Gastroesophageal sphincter (tissue), 4 donors: ENCODE results near the gene AFMID. TPM values are rescaled to one million over a fixed set of nuclear protein-coding genes. Genes with fewer than 3 reads are reported as not detected.

Experiments used
- ATAC-seq: fragments of 150-250 bp; one replicate; pipeline ENCODE4 v1.9.1; 2016; ENCODE audit warnings: mild to moderate bottlenecking, moderate library complexity
- H3K27ac ChIP-seq, 4 donors: fragments of 200-600 bp; sonication (generic) in 3 of 4; 1 replicate in 3 of 4; 2 replicates in 1 of 4; pipeline ENCODE4 v1.5.1; 2016 to 2019
- H3K27me3 ChIP-seq: fragments of 200-600 bp; sonication (generic); one replicate; pipeline ENCODE4 v1.5.1; 2019
- H3K36me3 ChIP-seq, 2 donors: fragments of 200-600 bp; sonication (generic); one replicate each; pipeline ENCODE4 v1.5.1; 2019; ENCODE audit warnings: control low read depth in 1 of 2
- H3K4me1 ChIP-seq, 3 donors: fragments of 200-600 bp; sonication (generic); 1 replicate in 2 of 3; 2 replicates in 1 of 3; pipeline ENCODE4 v1.5.1; 2016 to 2019; ENCODE audit warnings: control low read depth in 2 of 3
- H3K4me3 ChIP-seq, 2 donors: fragments of 200-600 bp; sonication (generic); one replicate each; pipeline ENCODE4 v1.5.1; 2019; ENCODE audit warnings: mild to moderate bottlenecking in 1 of 2, moderate library complexity in 1 of 2
- H3K9me3 ChIP-seq, 3 donors: fragments of 200-600 bp; sonication (generic); one replicate each; pipeline ENCODE4 v1.5.1; 2017 to 2019; ENCODE audit warnings: control low read depth in 2 of 3
- EP300 ChIP-seq: sonication (generic); formaldehyde crosslinking; IDR thresholded peaks from one replicate; pipeline ENCODE4 v1.6.1; 2017; ENCODE audit warnings: antibody characterized with exemption, mild to moderate bottlenecking
- POLR2A ChIP-seq, 2 donors: fragments of 450-650 bp; IDR thresholded peaks; one replicate each; pipeline ENCODE4 v1.6.1; 2017; ENCODE audit warnings: antibody characterized with exemption in 2 of 2, mild to moderate bottlenecking in 2 of 2, moderate library complexity in 1 of 2
- POLR2AphosphoS5 ChIP-seq: sonication (generic); formaldehyde crosslinking; IDR thresholded peaks from one replicate; pipeline ENCODE4 v1.6.1; 2017; ENCODE audit warnings: antibody characterized with exemption
- WGBS, 2 donors: methylation state at CpG; one replicate each; pipeline ENCODE4 v1.1.5; 2018; ENCODE audit warnings: low coverage in 1 of 2; 5-methylcytosine and 5-hydroxymethylcytosine counted together
- total RNA-seq, 4 donors: library from RNA; depleted of rRNA; stranded (reverse); fragments of >200 nt; gene quantifications; one replicate each; pipeline ENCODE4 v1.1.0, GENCODE V29; 2016
- TF ChIP-seq, protein P1 (sequence below), 4 experiments: fragments of 200-600 bp in 2 of 4; fragments of 450-650 bp in 2 of 4; sonication (generic) in 1 of 4; IDR thresholded peaks; one replicate each; pipeline ENCODE4 v1.5.1; 2017 to 2019; ENCODE audit warnings: antibody characterized with exemption in 4 of 4, mild to moderate bottlenecking in 2 of 4, moderate library complexity in 2 of 4

The AFMID gene
- total RNA-seq, 4 donors from 2014 or later, result 14.9 to 43.9 (median 31.6) TPM

DNA sequence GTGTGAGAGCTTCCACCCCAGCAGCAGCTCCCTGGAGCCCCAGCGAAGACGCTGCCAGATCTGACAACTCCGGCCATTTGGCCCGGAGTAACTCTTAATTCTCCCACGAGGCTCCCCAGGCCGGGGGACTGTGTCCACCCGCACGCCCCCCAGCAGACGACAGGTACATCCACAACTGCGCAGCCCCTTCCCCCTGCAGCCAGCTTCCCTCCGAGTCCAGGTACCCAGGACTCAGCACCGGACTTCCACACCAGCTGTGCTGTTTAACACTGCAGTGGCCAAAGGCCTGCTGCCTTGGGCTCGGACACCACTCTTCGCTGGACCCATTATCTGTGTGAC, 11.6 kb upstream of the AFMID start:
- no peak overlapping the region for H3K4me3 ChIP-seq
- peaks cover 0 to 100% (median 63%) of the 10 kb centered on the region in 3 donors for H3K4me1 ChIP-seq
- no peaks in the 10 kb centered on the region for H3K9me3 ChIP-seq
- no peak for ATAC-seq
- no peaks in the 10 kb centered on the region for H3K27me3 ChIP-seq
- no CpG with 5 or more reads among the region's 14 CpGs for WGBS, 2 donors
- H3K36me3 ChIP-seq, result peaks cover 0 to 16% of the 10 kb centered on the region in 2 donors
- TF ChIP-seq POLR2AphosphoS5, result no peak
- no peak for TF ChIP-seq POLR2A (IDR thresholded peaks at IDR 0.05)
- TF ChIP-seq EP300, result no peak
- TF ChIP-seq, protein P1, sequence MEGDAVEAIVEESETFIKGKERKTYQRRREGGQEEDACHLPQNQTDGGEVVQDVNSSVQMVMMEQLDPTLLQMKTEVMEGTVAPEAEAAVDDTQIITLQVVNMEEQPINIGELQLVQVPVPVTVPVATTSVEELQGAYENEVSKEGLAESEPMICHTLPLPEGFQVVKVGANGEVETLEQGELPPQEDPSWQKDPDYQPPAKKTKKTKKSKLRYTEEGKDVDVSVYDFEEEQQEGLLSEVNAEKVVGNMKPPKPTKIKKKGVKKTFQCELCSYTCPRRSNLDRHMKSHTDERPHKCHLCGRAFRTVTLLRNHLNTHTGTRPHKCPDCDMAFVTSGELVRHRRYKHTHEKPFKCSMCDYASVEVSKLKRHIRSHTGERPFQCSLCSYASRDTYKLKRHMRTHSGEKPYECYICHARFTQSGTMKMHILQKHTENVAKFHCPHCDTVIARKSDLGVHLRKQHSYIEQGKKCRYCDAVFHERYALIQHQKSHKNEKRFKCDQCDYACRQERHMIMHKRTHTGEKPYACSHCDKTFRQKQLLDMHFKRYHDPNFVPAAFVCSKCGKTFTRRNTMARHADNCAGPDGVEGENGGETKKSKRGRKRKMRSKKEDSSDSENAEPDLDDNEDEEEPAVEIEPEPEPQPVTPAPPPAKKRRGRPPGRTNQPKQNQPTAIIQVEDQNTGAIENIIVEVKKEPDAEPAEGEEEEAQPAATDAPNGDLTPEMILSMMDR (IDR thresholded peaks at IDR 0.05), result no peak
- peak overlapping the region in 3 of 4 donors; percentile 91 to 98 (median 98) for H3K27ac ChIP-seq

DNA sequence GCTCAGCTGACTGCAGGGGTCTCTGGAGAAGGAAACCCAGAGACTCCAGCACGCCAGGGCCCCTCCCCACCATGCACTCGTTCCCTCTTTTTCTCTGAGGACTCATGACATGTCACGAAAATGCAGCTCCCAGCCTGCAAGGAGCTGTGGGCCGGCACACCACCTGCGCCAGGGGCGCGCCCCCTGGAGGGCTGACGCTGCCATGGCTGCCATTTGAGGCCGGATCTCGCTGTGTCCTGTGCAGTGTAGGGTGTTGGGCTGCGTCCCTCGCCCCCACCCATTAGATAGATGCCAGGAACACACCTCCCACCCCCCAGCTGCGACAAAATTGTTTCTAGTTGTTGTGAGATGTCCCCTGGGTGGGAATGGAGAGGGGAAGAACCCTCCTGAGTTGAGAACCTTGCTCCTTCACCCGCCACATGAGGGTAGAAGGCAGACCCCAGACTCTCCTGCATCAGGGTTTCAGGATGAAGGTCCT, 10.6 kb upstream of the AFMID start:
- Histone ChIP-seq H3K4me3 (no peak overlapping the region), H3K9me3 (no peaks in the 10 kb centered on the region), H3K27ac (peak overlapping the region in 3 of 4 donors; percentile 91 to 98 (median 98)), H3K4me1 (peaks cover 0 to 100% (median 59%) of the 10 kb centered on the region in 3 donors), H3K27me3 (no peaks in the 10 kb centered on the region), H3K36me3 (peaks cover 0 to 6% of the 10 kb centered on the region in 2 donors)
- no peak for ATAC-seq
- 10 to 73% methylated on average over 2 to 4 of the region's 14 CpGs for WGBS, 2 donors
- TF ChIP-seq, protein P1 (IDR thresholded peaks at IDR 0.05), result peak in 3 of 4 experiments; percentile 83 to 95 (median 91)
- TF ChIP-seq POLR2AphosphoS5 (peak; percentile 23), POLR2A (IDR thresholded peaks at IDR 0.05) (no peak), EP300 (no peak)

DNA sequence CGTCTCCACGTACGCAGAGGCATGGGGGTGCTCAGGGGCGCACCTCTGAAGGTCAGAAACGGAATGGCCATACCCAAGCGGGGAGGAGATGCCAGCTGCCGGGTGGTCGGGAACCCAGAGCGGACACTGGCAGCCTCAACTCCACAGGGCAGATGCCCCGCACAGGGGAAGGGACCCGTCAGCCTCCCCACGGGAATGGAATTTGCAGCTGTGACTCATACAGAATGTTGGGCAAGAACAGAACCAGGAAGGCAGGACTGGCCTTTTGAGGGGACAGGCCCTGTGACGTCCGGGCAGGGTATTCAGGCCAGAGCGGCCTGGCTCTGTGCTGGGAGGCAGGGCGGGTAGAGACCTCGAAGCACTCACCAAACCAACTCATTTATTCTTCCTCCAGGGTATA, 7.8 kb upstream of the AFMID start:
- Histone ChIP-seq H3K27ac (peak overlapping the region; percentile 82 to 98 (median 90)), H3K4me1 (peaks cover 0 to 95% (median 36%) of the 10 kb centered on the region in 3 donors), H3K9me3 (no peaks in the 10 kb centered on the region), H3K27me3 (no peaks in the 10 kb centered on the region), H3K4me3 (peak overlapping the region in 1 of 2 donors; percentile 19), H3K36me3 (no peaks in the 10 kb centered on the region)
- peak; percentile 83 for ATAC-seq
- WGBS, 2 donors, result 55% methylated on average over 2 of the region's 17 CpGs; no CpG with 5 or more reads in 1 of the 2 donors
- TF ChIP-seq POLR2A (IDR thresholded peaks at IDR 0.05) (peak in 1 of 2 donors; percentile 29), POLR2AphosphoS5 (peak; percentile 92), EP300 (no peak)
- TF ChIP-seq, protein P1 (IDR thresholded peaks at IDR 0.05), result no peak

DNA sequence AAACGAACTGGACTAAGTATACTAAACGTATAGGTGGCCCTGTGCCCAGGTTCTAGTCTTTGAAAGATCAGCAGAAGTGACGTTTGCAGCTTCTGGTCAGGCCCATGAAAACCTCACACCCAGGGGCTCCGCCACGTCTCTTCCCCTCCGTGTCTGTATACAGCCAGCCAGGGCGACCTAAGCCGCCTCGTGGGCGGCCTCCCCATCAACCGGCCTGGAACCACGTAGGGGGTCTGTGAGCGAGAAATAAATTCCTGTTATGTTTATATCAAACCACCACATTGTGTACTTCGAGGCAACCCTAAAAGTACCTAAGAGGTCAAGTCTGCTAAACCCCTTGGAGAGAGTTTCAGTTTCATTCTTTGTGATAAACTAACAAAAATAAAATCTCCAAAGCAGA, 7.1 kb upstream of the AFMID start:
- TF ChIP-seq POLR2A (IDR thresholded peaks at IDR 0.05) (no peak), POLR2AphosphoS5 (no peak), EP300 (no peak)
- TF ChIP-seq, protein P1 (IDR thresholded peaks at IDR 0.05), result no peak
- H3K4me1 ChIP-seq, result peaks cover 0 to 95% (median 30%) of the 10 kb centered on the region in 3 donors
- no peaks in the 10 kb centered on the region for H3K36me3 ChIP-seq
- H3K27ac ChIP-seq, result peak overlapping the region; percentile 82 to 98 (median 90)
- no peaks in the 10 kb centered on the region for H3K9me3 ChIP-seq
- 0 to 45% methylated on average over 1 to 4 of the region's 14 CpGs for WGBS, 2 donors
- no peaks in the 10 kb centered on the region for H3K27me3 ChIP-seq
- no peak overlapping the region for H3K4me3 ChIP-seq
- no peak for ATAC-seq

DNA sequence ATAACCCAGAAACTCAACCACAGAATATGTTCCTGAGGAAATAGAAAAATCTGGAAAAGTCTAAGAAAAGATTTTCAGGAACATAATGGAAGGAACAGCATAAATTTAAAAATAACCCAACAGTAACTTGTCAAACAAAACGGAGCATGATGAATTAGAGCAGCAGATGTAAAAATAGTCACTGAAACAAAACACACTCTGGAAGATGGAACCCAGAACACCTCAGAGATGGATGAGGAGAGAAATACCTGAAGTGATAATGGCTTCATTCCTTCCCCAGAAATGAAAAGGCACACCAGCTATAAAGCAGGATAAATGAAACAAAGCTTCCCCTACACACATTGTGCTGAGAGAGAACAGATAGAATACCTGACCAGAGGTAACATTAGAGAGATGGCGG, 6.7 kb upstream of the AFMID start:
- WGBS, 2 donors, result 12 to 17% methylated on average over 1 of the region's 2 CpGs
- Histone ChIP-seq H3K27ac (peak overlapping the region; percentile 82 to 98 (median 90)), H3K36me3 (no peaks in the 10 kb centered on the region), H3K9me3 (no peaks in the 10 kb centered on the region), H3K4me3 (no peak overlapping the region), H3K27me3 (no peaks in the 10 kb centered on the region), H3K4me1 (peaks cover 2 to 95% (median 27%) of the 10 kb centered on the region in 3 donors)
- ATAC-seq, result peak; percentile 35
- peak; percentile 86 for TF ChIP-seq POLR2AphosphoS5
- TF ChIP-seq EP300, result no peak
